ENCODE results near the gene DNAJC5.
A peak's percentile ranks its signal among the peaks of the same experiment; 100 is the strongest.
"Not testable (repeated sequence)": the region's sequence is repeated elsewhere in the genome, so short reads cannot be mapped to it uniquely, and the experiment has no call there.

The DNAJC5 gene

DNA sequence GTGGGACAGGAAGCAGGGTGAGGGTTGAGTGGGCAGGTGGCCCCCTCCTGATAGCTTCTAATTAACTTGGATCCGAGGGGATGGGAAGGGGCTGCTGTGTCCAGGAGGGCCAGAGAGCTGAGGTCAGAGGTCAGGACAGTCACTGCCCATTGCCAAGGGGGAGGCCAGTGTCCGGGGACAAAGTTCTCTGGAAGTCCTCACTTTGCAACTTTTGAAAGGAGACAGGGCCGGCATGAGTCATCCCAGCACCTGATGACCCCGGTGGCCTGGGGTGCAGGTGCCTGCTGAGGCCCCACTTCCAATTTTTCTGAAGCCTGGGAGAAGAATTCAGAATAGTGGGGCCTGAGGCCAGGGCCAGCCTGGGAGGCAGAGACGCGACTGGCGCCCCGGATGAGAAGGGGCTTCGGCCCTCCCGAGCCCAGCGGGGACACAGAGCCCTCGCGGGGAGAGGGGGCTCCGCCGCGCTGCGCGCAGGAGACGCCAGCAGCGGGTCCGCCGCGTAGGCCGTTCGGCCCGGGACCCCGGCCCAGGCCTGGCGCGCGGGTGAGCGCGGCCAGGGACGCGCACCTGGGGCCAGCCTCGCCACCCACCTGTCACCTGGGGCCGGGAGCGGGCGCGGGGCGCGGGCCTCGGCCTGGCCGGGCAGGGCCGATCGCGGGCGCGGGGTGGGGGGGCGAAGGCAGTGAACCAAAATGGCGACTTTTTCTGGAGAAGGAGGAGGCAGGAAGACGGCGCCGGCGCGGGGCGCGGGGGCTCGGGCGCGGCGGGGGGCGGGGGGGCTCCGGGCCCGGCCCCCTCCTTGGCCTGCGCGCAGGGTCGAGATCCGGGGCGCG is 74.2 kb downstream of the DNAJC5 start:
- in situ Hi-C loops (cut with HindIII; ENCODE audit: low pct_ligation_motif_present, low pct_unique_long_range_greater_than_20kb, low sequenced_read_pairs) = no loop called here
- DNase-seq = no peak

DNA sequence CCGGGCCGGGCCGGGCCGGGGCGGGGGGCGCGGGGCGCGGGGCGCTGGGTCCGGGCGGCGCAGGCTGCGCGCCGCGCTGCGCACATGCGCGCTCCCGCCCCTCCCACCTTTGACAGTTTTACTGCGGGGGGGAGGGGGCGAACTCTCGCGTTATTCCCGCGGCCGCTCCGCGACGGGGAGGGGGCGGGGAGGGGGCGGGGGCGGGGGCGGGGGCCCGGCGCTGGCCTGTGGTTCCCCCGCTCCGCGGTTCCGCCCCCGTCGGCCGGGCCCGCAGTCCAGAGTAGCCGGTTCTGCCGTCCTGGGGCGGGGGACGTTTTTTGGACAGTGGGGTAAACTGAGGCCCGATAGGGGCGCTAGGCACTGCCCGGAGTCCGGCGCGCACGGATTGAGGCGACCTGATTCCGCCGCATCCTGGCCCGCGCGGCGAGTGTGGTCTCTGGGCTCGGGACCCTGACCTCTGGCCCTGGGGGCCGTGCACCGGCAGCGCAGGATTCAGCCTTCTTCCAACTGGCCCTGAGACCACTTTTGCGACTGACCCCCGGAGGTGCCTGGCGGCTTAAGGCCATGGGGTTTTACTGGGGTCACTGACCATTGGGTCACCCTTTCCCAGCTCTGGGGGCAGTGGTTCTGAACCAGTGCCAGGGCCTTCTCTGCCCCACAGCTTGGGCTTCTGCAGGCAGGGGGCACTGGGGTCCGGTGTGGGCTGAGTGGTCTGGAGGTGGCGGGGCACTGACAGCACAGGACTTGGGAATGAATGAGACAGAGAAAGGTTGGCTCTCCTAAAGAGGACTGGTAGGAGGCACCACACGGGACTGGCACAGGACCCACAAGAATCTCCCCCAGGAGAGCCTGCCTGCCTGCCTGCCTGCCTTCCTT is 75.2 kb downstream of the DNAJC5 start, which contains the start of gene ZNF512B:
TSS of gene ZNF512B (minus strand) at position 93 of the 876 bp plus-strand sequence. CDS start 1,980 bp downstream, outside the sequence.
- in situ Hi-C loops (cut with HindIII; ENCODE audit: low pct_ligation_motif_present, low pct_unique_long_range_greater_than_20kb, low sequenced_read_pairs) = no loop called here
- DNase-seq = peak; percentile 67

DNA sequence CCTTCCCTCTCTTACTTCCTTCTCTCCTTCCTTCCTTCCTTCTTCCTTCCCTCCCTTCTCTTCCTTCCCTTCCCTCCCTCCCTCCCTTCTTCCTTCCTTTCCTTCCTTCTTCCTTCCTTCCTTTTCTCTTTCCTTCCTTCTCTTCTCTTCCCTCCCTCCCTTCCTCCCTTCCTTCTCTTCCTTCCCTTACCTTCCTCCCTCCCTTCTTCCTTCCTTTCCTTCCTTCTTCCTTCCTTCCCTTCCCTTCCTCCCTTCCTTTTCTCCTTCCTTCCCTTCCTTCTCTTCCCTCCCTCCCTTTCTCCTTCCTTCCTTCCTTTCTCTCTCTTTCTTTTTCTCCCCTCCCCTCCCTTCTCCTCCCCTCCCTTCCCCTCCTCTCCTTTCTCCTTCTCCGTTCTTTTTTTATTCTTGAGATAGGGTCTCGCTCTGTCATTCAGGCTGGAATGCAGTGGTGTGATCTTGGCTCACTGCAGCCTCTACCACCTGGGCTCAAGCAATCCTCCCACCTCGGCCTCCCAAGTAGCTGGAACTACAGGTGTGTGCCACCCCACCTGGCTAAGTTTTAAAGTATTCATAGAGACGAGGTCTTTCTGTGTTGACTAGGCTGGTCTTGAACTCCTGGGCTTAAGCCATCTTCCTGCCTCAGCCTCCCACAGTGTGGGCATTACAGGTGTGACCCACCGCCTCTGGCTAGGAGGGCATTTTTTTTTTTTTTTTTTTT is 75.9 kb downstream of the DNAJC5 start:
- DNase-seq = no peak
- in situ Hi-C loops (cut with HindIII; ENCODE audit: low pct_ligation_motif_present, low pct_unique_long_range_greater_than_20kb, low sequenced_read_pairs) = no loop called here

DNA sequence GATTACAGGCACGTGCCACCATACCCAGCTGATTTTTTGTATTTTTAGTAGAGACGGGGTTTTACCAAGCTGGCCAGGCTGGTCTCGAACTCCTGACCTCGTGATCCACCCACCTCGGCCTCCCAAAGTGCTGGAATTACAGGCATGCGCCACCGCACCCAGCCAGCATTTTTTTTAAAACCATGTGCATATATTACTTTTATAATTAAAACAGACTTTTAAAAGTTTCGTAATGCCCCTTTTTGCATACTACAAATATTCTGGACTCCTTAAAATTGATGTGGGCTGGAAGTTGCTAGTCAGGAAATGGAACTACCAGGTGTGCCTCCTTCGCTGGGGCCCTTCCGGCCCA is 77.0 kb downstream of the DNAJC5 start:
- DNase-seq; in situ Hi-C loops (cut with HindIII; ENCODE audit: low pct_ligation_motif_present, low pct_unique_long_range_greater_than_20kb, low sequenced_read_pairs): not testable (repeated sequence)

DNA sequence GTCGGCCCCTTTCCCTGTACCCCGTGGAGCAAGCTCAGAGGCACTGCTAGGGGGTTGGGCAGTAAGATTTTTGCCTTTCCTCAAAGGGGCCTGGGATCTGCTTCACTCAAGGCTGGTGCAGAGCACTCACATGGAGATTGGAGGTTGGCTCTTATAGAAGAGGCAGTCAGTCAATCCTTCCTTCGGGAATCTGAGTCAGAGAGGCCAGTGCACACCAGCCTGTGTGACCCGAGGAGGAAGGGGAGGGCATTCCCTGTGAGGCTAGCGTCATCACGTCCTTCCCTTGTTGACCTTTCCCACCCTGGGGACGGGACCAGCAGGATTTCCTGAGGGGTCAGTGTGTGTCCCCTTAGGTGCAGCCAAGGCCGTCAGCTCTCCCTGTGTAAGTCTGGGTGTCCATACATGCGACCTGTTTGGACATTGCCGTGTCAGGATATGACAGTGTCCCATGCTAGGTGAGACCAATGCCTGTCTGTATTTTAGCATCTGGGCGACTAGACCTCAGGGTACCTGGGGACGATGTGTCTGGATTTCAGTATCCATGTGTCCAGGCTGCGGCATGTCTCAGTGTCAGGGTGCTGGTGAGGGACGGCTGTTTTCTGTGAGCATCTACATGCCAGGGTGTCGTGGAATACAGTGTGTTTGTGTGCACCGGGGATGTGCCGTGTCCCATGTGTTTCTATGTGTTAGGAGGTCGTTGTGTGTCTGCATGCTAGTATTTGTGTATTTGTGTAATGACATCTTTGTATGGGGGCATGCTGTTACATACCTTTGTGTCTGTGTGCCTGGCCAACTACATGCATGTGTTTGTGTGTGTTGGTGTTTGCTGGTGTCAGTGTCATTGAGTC is 77.6 kb downstream of the DNAJC5 start:
- DNase-seq = no peak
- in situ Hi-C loops (cut with HindIII; ENCODE audit: low pct_ligation_motif_present, low pct_unique_long_range_greater_than_20kb, low sequenced_read_pairs) = no loop called here

DNA sequence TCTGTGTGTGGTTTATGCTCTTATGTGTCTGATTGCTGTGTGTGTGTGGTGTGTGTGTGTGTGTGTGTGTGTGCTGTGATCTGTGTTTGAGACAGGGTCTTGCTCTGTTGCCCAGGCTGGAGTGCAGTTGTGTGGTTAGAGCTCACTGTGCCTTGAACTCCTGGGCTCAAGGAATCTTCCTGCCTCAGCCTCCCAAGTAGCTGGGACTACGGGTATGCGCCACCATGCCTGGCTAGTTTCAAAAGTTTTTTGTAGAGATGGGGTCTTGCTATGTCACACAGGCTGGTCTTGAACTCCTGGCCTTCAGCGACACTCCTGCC is 78.2 kb downstream of the DNAJC5 start:
- in situ Hi-C loops (cut with HindIII; ENCODE audit: low pct_ligation_motif_present, low pct_unique_long_range_greater_than_20kb, low sequenced_read_pairs) = no loop called here
- no peak for DNase-seq

DNA sequence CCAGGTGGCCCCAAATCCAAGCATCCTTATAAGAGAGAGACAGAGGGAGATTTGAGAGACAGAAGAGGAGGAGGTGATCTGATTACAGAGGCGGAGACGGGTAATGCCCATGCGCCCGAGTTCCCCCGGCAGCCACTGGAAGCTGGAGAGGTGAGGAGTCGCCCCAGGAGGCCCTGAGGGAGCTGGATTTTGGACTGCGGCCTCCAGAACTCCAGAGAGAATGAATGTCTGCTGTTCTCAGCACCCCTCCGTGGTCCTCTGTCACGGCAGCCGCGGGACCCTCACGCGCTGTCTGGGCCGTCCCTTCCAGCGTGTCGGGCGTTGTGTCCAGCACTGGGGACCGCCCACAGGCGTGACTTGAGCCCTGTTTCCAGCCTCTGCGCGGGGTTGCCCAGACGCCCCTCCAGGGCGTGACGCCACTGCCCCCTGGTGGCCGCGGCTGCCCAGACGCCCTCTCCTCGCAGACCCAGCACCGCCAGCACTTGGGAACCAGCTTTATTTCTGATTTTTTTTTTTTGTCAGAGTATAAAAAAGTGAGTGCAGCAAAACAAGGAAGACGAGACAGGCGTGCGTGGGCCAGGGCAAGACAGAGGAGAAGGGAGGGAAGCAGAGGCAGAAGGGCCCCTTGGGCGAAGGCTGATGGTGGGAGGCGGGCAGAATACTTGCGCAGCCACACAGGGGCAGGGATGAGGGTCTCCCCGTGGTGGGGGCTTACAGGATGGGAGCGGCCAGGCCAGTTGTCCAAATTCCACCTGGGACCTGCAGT is 78.9 kb downstream of the DNAJC5 start:
- DNase-seq = peak; percentile 81
- in situ Hi-C loops (cut with HindIII; ENCODE audit: low pct_ligation_motif_present, low pct_unique_long_range_greater_than_20kb, low sequenced_read_pairs) = no loop called here

DNA sequence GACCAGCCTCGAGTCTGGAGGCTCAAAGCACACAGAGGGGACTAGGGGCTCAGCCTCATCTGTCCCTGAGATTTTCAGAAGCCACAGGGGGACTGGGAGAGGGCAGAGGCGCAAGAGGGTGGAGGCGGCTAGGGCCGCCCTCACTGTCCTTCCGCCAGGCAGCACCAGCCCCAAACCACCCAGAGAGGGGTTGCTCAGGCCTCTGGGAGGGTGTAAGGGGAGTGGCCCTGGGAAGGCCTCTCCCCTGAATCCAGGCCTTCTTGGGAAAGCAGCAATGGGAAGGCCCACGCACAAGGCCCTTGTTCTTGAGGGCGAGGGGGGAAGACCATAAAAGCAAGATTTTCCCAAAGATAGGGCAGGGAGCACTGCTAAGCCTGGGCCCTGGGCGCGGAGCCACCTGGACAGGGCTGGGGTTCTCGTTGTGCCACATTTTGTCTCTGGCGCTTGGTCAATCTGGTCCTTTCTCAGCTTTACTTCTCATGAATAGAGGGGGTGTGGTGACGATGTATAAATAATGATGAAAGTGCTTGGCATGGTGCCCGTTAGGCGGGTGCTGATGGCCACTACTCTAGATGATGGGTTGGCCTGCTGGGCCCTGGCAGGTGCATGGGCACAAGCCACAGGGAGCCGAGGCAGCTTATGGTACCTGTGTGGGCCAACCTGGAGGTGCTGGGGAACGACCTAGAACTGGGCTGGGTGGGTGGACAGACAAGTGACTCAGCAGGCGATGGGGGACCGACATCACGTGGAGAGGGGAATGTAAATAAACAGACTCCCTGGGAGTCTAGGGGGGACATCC is 79.7 kb downstream of the DNAJC5 start:
- in situ Hi-C loops (cut with HindIII; ENCODE audit: low pct_ligation_motif_present, low pct_unique_long_range_greater_than_20kb, low sequenced_read_pairs) = no loop called here
- DNase-seq = no peak

DNA sequence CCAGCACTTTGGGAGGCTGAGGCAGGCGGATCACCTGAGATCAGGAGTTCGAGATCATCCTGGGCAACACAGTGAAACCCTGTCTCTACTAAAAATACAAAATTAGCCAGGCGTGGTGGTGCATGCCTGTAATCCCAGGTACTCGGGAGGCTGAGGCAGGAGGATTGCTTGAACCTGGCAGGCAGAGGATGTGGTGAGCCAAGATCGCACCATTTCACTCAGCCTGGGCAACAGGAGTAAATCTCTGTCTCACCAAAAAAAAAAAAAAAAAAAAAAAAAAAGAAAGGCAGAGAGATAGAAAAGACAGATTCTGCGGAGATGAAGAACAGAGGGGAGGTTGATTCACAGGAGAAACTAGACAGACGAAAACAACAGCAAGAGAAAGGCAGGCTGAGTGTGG is 81.6 kb downstream of the DNAJC5 start:
- in situ Hi-C loops (cut with HindIII; ENCODE audit: low pct_ligation_motif_present, low pct_unique_long_range_greater_than_20kb, low sequenced_read_pairs); DNase-seq: not testable (repeated sequence)

DNA sequence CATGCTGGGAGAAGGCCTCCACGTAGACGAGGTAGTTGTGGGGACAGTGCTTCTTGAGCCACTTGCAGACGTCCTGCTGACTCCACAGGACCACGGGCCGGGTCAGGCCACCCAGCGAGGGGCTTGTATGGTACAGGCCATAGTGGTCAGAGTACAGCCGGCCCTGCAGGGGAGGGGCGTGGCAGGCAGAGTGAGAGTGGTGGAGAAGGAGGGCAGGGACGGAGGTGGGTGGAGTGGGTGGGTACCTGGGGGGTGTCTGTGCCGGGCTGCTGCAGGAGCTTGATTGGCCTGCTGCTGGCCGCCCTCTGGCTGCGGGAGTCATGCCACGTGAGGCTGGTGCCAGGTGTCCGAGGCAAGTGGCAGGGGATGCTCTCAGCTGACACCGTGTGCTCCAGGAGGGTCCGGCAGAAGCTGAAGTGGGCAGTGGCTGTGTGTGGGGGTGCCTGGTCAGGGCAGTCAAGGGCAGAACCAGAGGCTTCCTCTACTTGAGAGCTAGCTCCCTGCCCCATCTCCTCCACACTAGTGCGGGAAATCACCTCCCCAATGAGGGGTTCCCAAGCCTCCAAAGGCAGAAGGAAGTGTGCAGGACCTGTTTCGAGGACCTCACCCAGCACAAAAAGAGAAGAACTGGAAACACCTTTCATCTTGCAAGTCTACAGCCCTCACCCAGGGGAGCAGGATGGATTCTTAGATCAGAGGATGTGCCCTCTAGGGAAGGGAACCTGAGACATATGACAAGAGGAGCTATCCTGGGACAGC is 82.2 kb downstream of the DNAJC5 start:
- no peak for DNase-seq
- in situ Hi-C loops (cut with HindIII; ENCODE audit: low pct_ligation_motif_present, low pct_unique_long_range_greater_than_20kb, low sequenced_read_pairs) = no loop called here

DNA sequence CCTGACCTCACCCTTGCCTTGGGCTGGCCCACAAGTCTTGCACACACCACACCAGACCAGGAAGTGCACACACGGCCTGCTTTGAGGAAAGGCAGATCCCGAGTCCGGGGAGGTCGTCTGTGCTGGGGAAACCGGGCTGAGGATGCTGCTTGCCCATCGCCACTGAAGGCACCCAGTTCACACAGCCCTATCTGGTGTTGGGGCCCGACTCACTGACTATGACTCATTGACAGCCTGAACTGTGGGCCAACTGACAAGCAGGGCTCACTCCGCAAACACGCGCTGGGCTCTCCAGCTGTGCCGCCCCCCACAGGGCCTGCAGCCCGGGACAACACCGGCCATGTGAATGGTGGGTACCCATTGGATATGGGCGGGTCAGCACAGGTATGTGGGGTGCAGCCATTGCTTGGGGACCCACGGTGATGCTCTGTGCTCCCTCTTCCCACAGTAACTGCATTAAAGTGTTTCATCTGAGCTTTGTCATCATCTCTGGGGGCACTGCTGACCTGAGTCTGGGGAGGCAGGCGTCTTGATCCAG is 82.9 kb downstream of the DNAJC5 start:
- peak; percentile 78 for DNase-seq
- in situ Hi-C loops (cut with HindIII; ENCODE audit: low pct_ligation_motif_present, low pct_unique_long_range_greater_than_20kb, low sequenced_read_pairs) = no loop called here

DNA sequence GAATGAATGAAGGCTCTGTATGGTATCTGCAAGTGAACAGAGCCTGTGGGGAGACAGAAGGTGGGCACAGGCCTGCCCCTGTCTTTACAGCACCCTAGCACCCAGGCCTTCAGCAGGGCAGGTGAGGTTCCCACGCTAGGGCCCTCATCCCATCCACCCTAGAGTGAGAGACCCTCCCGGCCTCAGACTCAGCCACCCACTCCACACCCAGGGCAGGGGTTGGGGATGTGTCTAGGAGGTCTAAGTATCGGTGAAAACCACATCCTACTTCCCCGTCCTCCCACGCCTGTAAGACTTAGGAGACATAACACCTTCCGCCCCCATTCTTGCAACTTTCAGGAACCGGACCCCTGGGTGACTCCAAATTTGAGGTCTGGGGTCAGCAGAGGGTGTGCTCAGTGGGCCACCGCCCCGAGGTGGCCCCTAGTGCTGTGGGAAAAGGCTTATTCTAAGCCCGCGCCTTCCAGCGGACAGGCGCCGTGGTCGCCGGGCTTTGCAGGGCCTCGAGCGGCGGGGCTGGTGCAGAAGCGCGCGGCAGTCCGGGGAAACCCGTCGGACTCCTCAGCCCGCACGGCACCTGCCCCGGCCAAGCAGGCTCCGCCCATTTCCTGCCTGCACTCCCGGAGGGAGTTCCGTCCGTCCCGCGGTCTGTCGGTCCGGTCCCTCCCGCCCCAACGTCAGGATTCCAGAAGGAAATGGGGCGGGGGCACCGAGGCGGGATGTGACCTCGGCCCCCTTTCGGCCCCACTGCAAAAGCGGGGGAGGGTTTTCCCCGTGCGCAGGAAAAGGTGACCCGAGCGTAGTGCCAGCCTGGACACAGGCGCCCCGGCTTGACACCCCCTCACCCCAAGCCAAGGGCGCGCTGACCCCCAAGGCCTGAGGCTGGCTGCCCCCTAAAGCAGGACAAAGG is 83.6 kb downstream of the DNAJC5 start:
- in situ Hi-C loops (cut with HindIII; ENCODE audit: low pct_ligation_motif_present, low pct_unique_long_range_greater_than_20kb, low sequenced_read_pairs) = no loop called here
- peak; percentile 77 for DNase-seq

DNA sequence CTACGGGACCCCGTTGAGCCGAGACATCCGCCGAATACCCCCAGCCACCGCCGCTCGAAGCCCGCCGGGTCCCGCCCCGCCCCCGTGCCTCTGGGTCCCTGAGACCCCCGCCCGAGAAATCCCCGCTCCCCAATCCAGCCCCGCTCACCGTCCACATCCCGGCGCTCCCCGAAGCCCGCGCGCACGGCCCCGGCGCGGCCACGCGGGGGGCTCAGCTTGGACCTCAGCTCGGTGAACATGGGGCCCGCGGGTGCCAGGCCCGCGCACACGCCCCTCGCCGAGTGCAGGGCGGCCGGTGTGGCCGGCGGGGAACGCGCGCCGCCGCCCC is 84.3 kb downstream of the DNAJC5 start:
- no peak for DNase-seq

DNA sequence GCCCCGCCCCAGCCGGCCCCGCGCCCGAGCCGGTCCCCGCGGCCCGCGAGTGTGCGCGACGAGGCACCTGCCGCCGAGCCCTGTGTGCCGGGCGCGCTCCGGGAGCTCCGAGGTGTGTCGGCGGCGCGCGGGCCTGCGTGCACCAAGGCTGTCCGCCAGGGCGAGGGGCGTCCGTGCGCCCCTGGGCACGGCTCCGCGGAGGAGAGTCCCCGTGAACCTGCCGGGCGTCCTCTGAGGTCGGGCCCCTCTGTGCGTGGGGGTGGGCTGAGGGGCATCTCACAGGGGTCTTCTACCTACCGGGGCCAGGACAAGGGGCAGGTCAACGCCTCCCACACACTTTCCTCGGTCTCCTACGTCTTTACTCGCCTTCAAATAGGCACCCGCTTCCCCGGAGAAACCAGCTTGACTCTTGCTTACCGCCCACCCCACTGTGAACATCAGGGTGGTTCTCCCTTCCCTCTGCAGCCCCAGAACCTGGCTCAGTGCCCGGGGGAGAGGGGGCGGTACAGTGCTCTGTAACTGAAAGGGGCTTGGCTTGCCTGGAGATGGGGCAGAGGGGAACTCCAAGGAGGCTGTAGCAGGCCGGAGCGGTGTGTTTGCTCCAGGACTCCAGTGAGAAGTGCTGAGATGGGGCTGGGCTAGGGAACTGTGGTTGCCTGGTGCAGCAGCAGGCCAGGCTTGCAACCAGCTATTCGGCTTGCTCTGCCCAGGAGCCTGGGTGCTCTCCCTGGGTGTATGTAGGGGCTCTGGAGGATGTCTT is 84.8 kb downstream of the DNAJC5 start, which contains the start of gene SAMD10:
TSS of gene SAMD10 (minus strand) at position 86 of the 760 bp plus-strand sequence. CDS start 175 bp downstream, outside the sequence.
- in situ Hi-C loops (cut with HindIII; ENCODE audit: low pct_ligation_motif_present, low pct_unique_long_range_greater_than_20kb, low sequenced_read_pairs) = no loop called here
- DNase-seq = peak; percentile 51

More for the DNA sequence above, 84.3 kb downstream of the DNAJC5 start:
- in situ Hi-C loops (cut with HindIII; ENCODE audit: low pct_ligation_motif_present, low pct_unique_long_range_greater_than_20kb, low sequenced_read_pairs) = no loop called here
